Activated CD8-positive, alpha-beta memory T cell treated with anti-CD3 and anti-CD28 coated beads, Interleukin-2, amount 50 U/mL, for 24 hours (primary cell): ENCODE results near the gene SPRED2.

Source experiments
- DNase-seq: peaks from one replicate; pipeline ENCODE4 v3.0.0-alpha.2; 2020; ENCODE audit errors: extremely low read depth

SPRED2 gene

DNA sequence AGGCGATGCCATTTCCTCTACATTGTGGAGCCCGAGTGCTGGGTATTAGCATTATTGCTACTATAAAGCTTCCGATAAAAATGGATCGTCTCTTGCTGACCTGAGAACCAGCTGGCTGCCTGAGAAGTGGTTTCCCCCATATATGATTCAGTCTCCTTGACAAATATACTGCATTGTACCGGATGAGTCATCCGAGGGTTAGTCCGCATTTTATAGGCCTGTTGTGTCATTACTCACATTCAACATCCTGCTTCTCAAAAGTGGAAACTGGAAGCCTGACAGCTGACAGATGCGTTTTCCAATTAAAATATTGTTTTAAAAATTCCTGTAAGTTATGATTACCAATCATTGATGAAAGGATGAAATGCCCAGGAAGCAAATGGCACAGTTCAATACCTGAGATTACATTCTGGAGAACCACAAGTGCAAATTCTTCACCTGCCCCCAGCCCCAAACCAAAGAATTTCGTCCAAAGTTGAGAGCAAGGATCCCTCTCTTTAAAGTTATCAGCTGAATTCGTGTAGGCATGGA lies 65.7 kb downstream of the SPRED2 start:
- DNase-seq = no peak

- no peak for DNase-seq
These were observed 67.2 kb downstream of the SPRED2 start for GRCh38 chr2:65364986-65365733.

DNA sequence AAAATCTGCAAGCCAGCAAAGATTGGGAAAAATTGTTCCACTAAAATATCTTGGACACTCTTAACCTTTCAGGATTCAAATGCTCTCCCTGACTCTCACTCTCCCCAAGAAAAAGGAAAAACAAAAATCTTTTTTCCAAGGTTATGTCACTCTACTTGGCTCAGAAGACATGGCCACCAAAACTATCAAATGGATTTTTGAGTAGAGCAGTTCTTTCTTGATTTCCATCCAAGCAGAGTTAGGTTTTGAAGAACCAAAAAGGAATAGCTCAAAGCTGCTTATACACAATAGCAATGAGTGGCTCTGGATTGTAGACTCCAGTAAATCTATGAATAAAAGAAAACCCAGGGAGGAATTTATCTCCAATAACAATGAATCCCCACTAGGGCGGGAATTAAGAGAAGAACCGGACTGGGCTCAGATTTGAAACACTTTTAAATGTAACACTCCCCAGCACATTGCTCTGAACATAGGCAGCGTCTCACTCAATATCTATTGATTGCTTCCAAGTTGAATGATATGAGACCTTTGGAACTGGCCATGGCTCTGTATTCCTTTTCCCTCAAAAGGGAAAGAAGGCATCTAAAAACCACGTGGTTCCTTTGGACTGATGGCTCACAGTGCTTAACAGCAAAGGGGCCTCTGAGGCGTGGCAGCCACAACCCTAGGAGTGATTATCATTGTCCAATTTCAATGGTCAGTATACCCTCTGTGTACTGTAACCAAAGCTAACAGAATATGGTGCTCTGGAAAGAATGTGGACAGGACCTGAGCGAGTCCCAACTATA lies 68.3 kb downstream of the SPRED2 start:
- no peak for DNase-seq

- no peak for DNase-seq
These were observed 70.8 kb downstream of the SPRED2 start for GRCh38 chr2:65361623-65362022.

DNA sequence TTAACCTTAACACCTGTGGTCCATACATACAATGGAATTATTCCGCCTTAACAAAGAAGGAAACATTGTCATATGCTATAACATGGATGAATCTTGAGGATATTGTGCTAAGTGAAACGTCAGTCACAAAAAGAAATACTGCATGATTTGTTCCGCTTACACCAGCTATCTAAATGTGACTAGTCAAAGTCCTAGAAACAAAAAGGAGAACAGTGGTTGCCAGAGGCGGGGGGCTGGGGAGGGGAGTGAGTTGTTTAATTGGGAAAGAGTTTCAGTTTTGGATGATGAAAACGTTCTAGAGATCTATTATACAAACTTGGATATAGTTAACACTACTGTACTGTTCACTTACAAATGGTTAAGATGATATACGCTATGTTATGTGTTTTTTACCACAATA lies 72.0 kb downstream of the SPRED2 start:
- DNase-seq = no peak

DNA sequence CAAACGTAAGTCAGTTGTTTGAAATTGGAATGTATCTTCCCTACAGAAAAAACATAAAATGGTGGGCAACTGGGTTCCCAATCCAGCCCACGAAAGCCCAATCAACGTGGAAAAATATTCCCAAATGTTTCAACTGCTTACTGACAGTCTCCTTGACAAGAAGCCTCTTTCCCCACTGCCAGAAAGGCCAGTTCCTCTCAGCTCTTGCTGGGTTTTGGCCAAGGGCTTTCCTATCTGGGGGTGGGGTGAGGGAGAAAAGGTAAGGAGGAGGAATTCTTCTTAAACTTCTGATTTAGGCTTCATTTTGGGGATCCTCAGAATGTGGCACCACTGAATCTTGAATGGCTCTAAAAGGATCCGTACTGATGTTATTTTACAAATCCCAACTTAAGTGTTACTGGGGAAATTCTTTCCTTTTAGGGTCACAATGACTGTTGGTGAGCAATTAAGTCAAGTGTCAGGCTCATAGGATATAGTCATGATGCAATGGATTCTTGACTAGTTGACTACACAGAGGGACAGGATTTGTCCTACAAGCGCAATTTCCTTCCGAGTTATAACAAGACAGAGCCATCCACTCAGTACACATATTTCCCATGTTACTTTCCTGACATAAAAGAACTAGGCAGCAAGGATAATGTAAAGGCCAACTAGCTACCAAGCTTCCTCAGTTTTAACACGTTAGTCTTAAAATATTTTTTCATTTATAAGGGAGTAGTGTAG lies 73.6 kb downstream of the SPRED2 start:
- DNase-seq = no peak

DNA sequence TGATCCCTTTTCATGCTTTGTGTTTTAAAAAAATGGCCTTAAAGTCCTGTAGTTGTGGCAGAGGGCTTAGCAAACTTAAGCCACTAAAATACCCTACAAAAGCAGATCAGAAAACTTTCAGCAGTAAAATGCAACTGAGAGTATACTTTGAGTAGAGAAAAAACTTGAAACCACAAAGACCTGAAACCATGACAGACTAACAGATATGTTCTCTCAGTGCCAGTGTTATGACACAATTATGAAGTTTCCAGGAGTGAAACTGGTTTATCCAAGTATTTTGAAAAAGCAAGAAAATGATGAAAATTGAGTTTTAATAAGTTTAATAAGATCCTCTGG lies 74.5 kb downstream of the SPRED2 start:
- no peak for DNase-seq

GRCh38 chr2:65357095-65357958 lies 75.1 kb downstream of the SPRED2 start:
- DNase-seq = no peak

DNA sequence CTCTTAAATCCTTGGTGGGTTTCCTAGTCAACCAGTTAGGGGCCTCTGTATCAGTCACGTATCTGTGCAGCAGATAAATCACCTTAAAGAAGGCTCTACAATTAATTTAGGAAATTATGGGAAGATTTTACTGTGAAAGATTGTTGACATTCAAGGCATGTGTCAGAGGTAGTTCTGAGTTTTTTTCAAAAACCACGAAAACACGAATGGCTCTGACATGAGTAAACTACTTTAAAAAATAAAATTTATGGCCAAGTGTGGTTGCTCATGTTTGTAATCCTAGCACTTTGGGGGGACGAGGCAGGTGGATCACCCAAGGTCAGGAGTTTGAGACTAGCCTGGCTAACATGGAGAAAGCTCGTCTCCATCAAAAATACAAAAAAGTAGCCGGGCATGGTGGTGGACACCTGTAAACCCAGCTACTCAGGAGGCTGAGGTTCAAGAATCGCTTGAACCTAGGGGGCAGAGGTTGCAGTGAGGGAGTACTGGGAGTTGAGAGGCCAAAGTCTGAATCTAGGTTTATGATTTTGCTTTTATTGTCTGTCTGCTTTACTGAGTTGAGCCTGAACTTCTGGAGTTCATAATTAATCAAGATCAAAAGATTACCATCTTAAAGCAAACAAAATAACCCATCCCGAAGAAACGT lies 77.1 kb downstream of the SPRED2 start:
- no peak for DNase-seq

GRCh38 chr2:65354773-65355172 lies 77.6 kb downstream of the SPRED2 start:
- no peak for DNase-seq

- DNase-seq = no peak
These were observed 78.5 kb downstream of the SPRED2 start for GRCh38 chr2:65353927-65354326.

- DNase-seq = no peak
These were observed 79.4 kb downstream of the SPRED2 start for GRCh38 chr2:65353046-65353445.

GRCh38 chr2:65351948-65352595 lies 80.3 kb downstream of the SPRED2 start:
- DNase-seq = no peak

- DNase-seq = no peak
These were observed 81.0 kb downstream of the SPRED2 start for GRCh38 chr2:65351234-65351947.

- DNase-seq = no peak
These were observed 81.7 kb downstream of the SPRED2 start for GRCh38 chr2:65350651-65351056.

GRCh38 chr2:65349863-65350262 lies 82.5 kb downstream of the SPRED2 start:
- no peak for DNase-seq

- no peak for DNase-seq
These were observed 84.5 kb downstream of the SPRED2 start for GRCh38 chr2:65347913-65348312.

GRCh38 chr2:65345631-65346030 lies 86.8 kb downstream of the SPRED2 start:
- DNase-seq = no peak

DNA sequence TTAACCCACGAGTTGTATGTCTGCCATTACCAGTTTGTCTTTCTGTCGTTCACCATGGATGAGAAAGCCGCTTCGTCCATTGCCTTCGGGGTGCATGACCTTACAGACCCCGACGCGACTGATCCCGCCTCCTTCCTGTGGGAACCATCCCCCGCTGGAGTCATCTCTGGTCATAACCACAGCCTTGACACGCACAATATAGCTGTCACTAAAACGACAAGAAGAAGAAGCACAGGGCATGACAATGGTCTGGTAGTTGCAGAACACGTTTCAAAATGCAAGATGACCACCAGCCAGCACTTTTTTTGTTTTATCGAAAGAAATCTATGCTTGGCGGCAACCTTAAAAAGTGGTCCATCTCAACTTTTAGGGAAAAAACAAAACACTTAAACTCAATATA lies 87.7 kb downstream of the SPRED2 start:
- DNase-seq = no peak

GRCh38 chr2:65344182-65344581 lies 88.2 kb downstream of the SPRED2 start:
- no peak for DNase-seq
